ENCODE measurements around the gene STEAP4. TPM values are rescaled to one million over a fixed set of nuclear protein-coding genes. Genes with fewer than 3 reads are reported as not detected.
"Not testable (repeated sequence)": the region's sequence is repeated elsewhere in the genome, so short reads cannot be mapped to it uniquely, and the experiment has no call there.

The STEAP4 gene
- total RNA-seq, 4 donors from 2014 or later, result 8.6 to 55.6 (median 22.0) TPM

DNA sequence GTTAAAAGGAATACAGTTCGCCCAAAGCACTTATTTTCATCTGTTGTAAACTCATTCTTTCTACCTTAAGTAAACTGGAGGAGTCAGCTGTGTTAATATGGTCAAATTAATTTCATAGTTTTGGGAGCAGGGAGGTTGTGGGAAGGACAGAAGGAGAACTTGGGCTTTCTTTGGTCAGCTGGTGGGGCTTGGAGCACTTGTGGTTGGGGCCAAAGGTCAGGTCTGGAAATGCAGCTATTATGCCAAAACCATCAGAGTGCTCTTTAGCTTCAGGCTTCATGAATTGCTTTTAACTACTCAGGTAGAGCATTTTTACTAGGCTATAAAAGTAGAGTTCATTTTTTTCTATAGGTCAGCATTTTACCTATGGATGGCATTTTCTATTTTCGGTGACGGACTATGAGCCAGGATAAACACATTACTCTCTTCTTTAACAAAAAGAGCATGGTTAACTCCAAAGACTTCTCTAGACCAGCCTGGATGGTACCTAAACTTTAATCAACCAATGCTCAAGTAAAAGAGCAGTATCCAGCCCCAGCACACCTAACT lies 30.0 kb downstream of the STEAP4 start:
- intact Hi-C loops (cut with DNase I; ENCODE audit: low total_unique reads), result no loop called here
- WGBS, 2 donors, result 86 to 95% methylated on average over 3 of the region's 3 CpGs
- TF ChIP-seq, protein P1, sequence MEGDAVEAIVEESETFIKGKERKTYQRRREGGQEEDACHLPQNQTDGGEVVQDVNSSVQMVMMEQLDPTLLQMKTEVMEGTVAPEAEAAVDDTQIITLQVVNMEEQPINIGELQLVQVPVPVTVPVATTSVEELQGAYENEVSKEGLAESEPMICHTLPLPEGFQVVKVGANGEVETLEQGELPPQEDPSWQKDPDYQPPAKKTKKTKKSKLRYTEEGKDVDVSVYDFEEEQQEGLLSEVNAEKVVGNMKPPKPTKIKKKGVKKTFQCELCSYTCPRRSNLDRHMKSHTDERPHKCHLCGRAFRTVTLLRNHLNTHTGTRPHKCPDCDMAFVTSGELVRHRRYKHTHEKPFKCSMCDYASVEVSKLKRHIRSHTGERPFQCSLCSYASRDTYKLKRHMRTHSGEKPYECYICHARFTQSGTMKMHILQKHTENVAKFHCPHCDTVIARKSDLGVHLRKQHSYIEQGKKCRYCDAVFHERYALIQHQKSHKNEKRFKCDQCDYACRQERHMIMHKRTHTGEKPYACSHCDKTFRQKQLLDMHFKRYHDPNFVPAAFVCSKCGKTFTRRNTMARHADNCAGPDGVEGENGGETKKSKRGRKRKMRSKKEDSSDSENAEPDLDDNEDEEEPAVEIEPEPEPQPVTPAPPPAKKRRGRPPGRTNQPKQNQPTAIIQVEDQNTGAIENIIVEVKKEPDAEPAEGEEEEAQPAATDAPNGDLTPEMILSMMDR (IDR thresholded peaks at IDR 0.05), result no peak
- no peak for TF ChIP-seq POLR2A (IDR thresholded peaks at IDR 0.05)
- no peak overlapping the region for H3K4me3 ChIP-seq (ENCODE audit: low read depth, poor library complexity, severe bottlenecking)
- DNase-seq (ENCODE audit: low spot score in 2 of 2), result no peak

GRCh38 chr7:88274856-88275255 lies 31.8 kb downstream of the STEAP4 start:
- 82 to 88% methylated on average over 5 of the region's 5 CpGs for WGBS, 2 donors
- H3K4me3 ChIP-seq (ENCODE audit: low read depth, poor library complexity, severe bottlenecking); DNase-seq (ENCODE audit: low spot score in 2 of 2); intact Hi-C loops (cut with DNase I; ENCODE audit: low total_unique reads): not testable (repeated sequence)

DNA sequence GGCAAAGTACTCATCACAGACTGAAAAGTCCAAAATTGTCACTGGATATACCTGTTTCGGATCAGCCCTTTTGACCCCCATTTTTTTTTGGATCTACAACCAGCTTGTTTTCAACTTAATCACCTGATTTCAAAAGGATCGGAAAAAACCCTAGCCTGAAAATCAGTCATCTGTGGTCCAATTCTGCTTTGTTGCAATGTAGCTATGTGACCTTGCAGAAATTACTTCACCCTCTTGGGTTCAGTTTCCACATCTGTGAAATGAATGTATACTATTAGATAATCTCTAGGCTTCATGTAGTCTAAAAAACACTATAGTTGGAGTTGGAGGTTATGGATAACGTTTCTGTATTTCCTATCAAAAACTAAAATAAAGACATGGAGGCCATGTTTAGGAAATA lies 37.1 kb downstream of the STEAP4 start:
- TF ChIP-seq, protein P1 (IDR thresholded peaks at IDR 0.05), result no peak
- TF ChIP-seq POLR2A (IDR thresholded peaks at IDR 0.05), result no peak
- no peak for DNase-seq (ENCODE audit: low spot score in 2 of 2)
- intact Hi-C loops (cut with DNase I; ENCODE audit: low total_unique reads), result no loop called here
- 90 to 93% methylated on average over 3 of the region's 3 CpGs for WGBS, 2 donors
- no peak overlapping the region for H3K4me3 ChIP-seq (ENCODE audit: low read depth, poor library complexity, severe bottlenecking)

GRCh38 chr7:88268858-88269257 lies 37.8 kb downstream of the STEAP4 start:
- 55 to 65% methylated on average over 2 of the region's 2 CpGs for WGBS, 2 donors
- H3K4me3 ChIP-seq (ENCODE audit: low read depth, poor library complexity, severe bottlenecking), result no peak overlapping the region
- TF ChIP-seq, protein P1 (IDR thresholded peaks at IDR 0.05), result no peak
- no peak for TF ChIP-seq POLR2A (IDR thresholded peaks at IDR 0.05)
- intact Hi-C loops (cut with DNase I; ENCODE audit: low total_unique reads), result no loop called here
- no peak for DNase-seq (ENCODE audit: low spot score in 2 of 2)

GRCh38 chr7:88268051-88268450 lies 38.6 kb downstream of the STEAP4 start:
- H3K4me3 ChIP-seq (ENCODE audit: low read depth, poor library complexity, severe bottlenecking), result no peak overlapping the region
- TF ChIP-seq POLR2A (IDR thresholded peaks at IDR 0.05), result no peak
- TF ChIP-seq, protein P1 (IDR thresholded peaks at IDR 0.05), result no peak
- intact Hi-C loops (cut with DNase I; ENCODE audit: low total_unique reads), result no loop called here
- WGBS, 2 donors, result 75 to 83% methylated on average over 2 of the region's 2 CpGs
- DNase-seq (ENCODE audit: low spot score in 2 of 2), result no peak

DNA sequence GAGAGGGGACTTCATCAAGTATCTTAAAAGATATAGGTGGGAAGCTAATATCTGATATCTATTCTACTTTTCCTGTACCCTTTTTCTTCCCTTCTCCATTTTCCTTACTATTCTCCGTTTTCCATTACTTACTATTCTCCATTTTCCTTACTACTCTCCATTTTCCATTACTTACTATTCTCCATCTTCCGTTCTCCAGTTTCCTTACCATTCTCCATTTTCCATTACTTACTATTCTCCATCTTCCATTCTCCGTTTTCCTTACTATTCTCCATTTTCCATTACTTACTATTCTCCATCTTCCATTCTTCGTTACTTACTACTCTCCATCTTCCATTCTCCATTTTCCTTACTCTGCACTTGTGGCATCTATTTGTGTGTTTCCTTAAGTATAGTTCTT lies 39.3 kb downstream of the STEAP4 start:
- TF ChIP-seq, protein P1 (IDR thresholded peaks at IDR 0.05), result no peak
- TF ChIP-seq POLR2A (IDR thresholded peaks at IDR 0.05), result no peak
- intact Hi-C loops (cut with DNase I; ENCODE audit: low total_unique reads), result no loop called here
- H3K4me3 ChIP-seq (ENCODE audit: low read depth, poor library complexity, severe bottlenecking), result no peak overlapping the region
- WGBS, 2 donors, result 91 to 94% methylated on average over 4 of the region's 4 CpGs
- no peak for DNase-seq (ENCODE audit: low spot score in 2 of 2)

DNA sequence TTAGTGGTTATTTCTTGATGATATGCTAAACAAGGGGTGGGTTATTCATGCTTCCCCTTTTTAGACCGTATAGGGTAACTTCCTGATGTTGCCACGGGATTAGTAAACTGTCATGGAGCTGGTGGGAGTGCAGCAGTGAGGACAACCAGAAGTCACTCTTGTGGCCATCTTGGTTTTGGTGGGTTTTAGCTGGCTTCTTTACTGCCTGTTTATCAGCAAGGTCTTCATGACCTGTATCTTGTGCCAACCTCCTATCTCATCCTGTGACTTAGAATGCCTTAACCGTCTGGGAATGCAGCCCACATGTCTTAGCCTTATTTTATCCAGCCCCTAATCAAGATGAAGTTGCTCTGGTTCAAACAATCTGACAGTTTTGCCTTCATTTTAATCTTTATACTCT lies 41.7 kb downstream of the STEAP4 start:
- WGBS, 2 donors, result 65 to 68% methylated on average over 3 of the region's 3 CpGs
- intact Hi-C loops (cut with DNase I; ENCODE audit: low total_unique reads); H3K4me3 ChIP-seq (ENCODE audit: low read depth, poor library complexity, severe bottlenecking); DNase-seq (ENCODE audit: low spot score in 2 of 2): not testable (repeated sequence)

Data from lower leg skin (tissue), 4 donors.